Measurements from ENCODE around the gene WIPI1.

WIPI1 gene

DNA sequence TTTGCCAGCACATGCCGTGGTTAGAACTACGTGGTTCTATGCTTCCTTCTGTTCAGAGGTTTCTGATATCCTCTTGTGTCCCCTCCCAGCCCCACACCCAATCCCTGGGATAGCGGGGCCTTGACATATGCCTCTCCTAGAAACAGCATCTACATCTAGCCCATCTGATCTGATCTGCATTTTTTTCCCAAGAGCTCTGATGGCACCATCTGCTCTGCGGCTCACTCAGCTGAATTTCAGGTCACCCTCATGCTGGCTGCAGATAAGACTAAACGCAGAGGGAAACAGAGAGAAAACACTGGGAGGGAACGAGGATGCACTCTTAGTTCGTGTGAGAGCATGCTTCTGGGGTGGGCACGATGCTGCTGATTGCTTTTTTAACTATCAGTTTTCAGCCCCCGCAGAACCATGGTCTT is 10.7 kb downstream of the WIPI1 start:
- no peak for DNase-seq
- in situ Hi-C loops (cut with MboI; ENCODE audit: low pct_unique_long_range_greater_than_20kb, low sequenced_read_pairs) = loop anchor here (25.0 kb wide), 2 partner anchors 184 to 284 kb away; no protein-coding TSS in a partner anchor

GRCh38 chr17:68445671-68446070 is 11.6 kb downstream of the WIPI1 start:
- DNase-seq = no peak
- in situ Hi-C loops (cut with MboI; ENCODE audit: low pct_unique_long_range_greater_than_20kb, low sequenced_read_pairs) = loop anchor here (25.0 kb wide), 2 partner anchors 183 to 283 kb away; no protein-coding TSS in a partner anchor

DNA sequence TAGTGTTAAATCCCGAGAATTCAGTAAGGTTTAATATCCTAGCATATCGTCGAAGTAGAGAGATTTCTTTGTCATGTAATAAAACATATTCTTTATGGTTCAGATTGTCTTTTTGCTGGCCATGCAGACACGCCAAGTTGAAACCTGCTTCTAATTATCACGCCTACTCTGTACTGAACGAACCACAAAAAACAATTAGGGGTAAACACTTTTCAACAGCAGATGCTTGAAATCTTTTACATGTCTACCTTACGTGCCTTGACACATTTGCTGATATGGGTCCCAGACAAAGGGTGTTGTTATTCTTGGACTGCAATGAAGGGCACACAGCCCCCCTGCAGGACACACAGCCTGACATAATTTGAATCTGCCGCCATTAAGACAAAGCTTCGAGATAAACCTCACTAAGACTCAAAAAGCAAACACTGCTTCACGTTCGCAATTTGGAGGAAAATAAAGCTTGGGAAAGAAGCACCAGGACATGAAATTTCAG is 13.3 kb downstream of the WIPI1 start:
- in situ Hi-C loops (cut with MboI; ENCODE audit: low pct_unique_long_range_greater_than_20kb, low sequenced_read_pairs) = loop anchor here (25.0 kb wide), 2 partner anchors 182 to 282 kb away; no protein-coding TSS in a partner anchor
- no peak for DNase-seq

DNA sequence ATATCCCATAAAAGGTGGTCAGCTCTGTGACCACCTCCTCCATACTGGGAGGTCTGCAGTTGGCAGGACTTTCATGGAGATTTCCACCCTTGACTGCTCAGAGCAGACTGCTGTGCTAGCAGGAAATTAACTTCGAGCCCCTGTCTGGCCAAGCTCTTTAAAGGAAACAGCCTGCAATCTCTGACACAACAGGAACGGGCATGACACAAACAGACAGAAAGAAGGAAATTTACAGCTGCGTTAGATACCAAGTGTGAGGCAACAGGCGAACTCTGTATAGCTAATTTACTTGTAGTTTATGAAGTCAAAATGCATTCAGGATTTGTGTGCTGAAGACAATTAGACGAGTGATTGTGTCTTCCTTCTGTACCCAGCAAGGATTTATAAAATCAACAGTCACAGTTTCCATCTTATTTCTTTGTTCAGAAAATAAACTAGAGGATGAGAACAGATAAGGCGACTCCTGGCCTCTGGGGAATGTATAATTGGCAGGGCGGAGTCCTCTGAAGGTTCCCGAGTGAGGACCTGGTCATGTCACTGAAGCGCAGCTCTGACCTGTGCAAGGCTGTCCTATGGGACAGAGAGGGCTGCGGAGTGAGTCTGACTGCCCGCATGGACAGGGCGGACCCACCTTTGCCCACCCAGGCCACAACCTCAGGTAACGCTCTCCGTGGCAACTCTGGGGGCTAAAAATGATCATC is 16.1 kb downstream of the WIPI1 start:
- in situ Hi-C loops (cut with MboI; ENCODE audit: low pct_unique_long_range_greater_than_20kb, low sequenced_read_pairs) = loop anchor here (25.0 kb wide), 2 partner anchors 179 to 279 kb away; no protein-coding TSS in a partner anchor
- DNase-seq = peak; percentile 61

GRCh38 chr17:68440526-68440925 is 16.8 kb downstream of the WIPI1 start:
- in situ Hi-C loops (cut with MboI; ENCODE audit: low pct_unique_long_range_greater_than_20kb, low sequenced_read_pairs) = loop anchor here (25.0 kb wide), 2 partner anchors 178 to 278 kb away; no protein-coding TSS in a partner anchor
- DNase-seq = no peak

DNA sequence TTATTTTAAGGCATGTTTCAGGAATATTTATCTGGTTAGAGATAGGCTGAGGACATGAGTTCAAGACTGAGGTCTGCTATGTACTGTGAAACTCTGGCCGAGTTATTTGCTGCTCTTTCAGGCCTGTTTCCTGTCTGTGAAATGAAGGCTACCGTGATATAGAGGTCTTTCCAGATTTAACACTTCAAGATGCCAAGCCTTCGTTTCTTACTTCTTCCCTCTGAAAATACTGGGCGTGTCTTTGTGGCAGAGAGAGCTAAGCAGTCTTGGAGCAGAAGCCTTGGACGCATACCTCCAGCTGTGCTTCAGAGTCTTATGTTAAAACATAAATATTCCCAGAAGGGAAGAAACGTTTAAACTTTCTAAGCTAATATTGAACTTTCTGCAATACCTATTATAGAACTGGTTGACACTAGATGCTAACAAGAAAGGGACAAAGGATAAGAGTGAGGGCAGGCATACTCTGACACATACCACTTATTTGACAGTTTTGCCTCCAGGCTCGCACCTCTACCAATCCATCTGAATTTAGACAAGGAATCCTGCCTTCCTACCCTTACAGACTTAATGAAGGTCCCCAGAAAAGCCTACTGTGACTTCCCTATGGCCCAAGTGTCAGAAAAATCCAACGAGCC is 17.5 kb downstream of the WIPI1 start:
- in situ Hi-C loops (cut with MboI; ENCODE audit: low pct_unique_long_range_greater_than_20kb, low sequenced_read_pairs) = loop anchor here (25.0 kb wide), 2 partner anchors 177 to 277 kb away; no protein-coding TSS in a partner anchor

GRCh38 chr17:68437979-68438822 is 19.1 kb downstream of the WIPI1 start:
- peak; percentile 65 for DNase-seq
- in situ Hi-C loops (cut with MboI; ENCODE audit: low pct_unique_long_range_greater_than_20kb, low sequenced_read_pairs) = loop anchor here (25.0 kb wide), 2 partner anchors 176 to 276 kb away; no protein-coding TSS in a partner anchor

More for the DNA sequence above, 17.5 kb downstream of the WIPI1 start:
- no peak for DNase-seq

- peak; percentile 88 for DNase-seq
- in situ Hi-C loops (cut with MboI; ENCODE audit: low pct_unique_long_range_greater_than_20kb, low sequenced_read_pairs) = loop anchor here (25.0 kb wide), 2 partner anchors 174 to 274 kb away; no protein-coding TSS in a partner anchor
These were observed 21.1 kb downstream of the WIPI1 start for GRCh38 chr17:68435876-68436842.

GRCh38 chr17:68435361-68435760 is 21.9 kb downstream of the WIPI1 start:
- in situ Hi-C loops (cut with MboI; ENCODE audit: low pct_unique_long_range_greater_than_20kb, low sequenced_read_pairs) = loop anchor here (25.0 kb wide), 2 partner anchors 173 to 273 kb away; no protein-coding TSS in a partner anchor
- DNase-seq = no peak

DNA sequence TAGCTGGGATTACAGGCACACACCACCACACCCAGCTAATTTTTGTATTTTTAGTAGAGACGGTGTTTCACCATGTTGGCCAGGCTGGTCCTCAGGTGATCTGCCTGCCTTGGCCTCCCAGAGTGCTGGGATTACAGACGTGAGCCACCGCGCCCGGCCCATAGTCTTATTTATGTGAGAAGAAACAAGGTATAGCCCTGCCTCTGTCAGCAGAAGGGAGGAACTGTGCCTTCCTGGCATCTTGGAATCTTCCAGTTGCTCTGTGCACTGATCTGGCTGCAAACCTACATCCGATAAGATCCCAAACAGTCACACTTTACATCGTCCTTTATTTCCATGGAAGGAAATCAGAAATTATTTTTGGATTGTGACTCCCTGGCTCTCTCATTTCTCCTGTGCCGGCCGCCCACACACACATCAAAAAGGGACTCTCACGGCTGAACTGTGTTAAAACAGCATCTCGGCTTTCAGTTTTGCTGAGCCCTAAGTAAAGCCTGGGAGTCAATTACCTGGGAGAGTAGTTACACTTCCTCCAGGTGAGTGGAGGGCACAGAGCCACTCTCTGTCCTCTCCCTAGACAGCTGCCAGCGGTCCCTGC is 23.3 kb downstream of the WIPI1 start:
- DNase-seq = no peak
- in situ Hi-C loops (cut with MboI; ENCODE audit: low pct_unique_long_range_greater_than_20kb, low sequenced_read_pairs) = loop anchor here (25.0 kb wide), 2 partner anchors 172 to 272 kb away; no protein-coding TSS in a partner anchor

- in situ Hi-C loops (cut with MboI; ENCODE audit: low pct_unique_long_range_greater_than_20kb, low sequenced_read_pairs) = loop anchor here (25.0 kb wide), 2 partner anchors 171 to 271 kb away; no protein-coding TSS in a partner anchor
- DNase-seq = no peak
These were observed 24.1 kb downstream of the WIPI1 start for GRCh38 chr17:68433211-68433610.

DNA sequence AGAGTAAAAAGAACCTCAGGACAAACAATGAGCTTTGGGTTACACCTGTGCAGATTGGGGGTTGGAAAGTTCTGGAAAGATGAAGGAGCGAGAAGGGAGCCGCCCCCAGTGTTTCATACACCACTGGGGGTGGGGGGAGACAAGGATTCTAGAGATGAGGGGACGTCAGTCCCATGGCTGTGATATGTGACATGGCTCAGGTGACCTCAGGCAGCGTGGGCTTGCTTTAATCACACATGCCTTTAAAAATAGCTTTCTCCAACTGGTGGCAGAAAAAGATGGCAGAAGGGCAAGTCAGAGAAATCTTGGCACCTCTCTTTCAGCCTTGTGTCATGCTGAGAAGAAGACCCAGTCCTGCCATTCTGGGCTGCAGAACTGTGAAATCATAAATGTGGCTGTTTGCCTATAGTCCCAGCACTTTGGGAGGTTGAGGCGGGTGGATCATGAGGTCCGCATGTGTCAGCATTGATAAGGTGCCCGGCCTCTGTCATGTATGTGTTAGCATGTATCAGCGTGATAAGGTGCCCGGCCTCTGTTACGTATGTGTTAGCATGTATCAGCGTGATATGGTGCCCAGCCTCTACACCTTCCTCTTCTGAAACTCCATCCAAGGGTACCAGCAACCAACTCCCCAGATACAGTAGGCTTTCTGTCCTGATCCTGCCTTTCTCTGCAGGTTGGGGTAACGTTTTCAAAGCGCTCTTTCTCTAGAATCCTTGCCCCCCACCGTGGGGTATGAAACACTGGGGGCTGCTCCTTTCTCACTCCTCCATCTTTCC is 25.0 kb downstream of the WIPI1 start:
- in situ Hi-C loops (cut with MboI; ENCODE audit: low pct_unique_long_range_greater_than_20kb, low sequenced_read_pairs) = loop anchor here (25.0 kb wide), 2 partner anchors 170 to 270 kb away; no protein-coding TSS in a partner anchor
- DNase-seq = no peak

GRCh38 chr17:68431661-68432071 is 25.6 kb downstream of the WIPI1 start:
- in situ Hi-C loops (cut with MboI; ENCODE audit: low pct_unique_long_range_greater_than_20kb, low sequenced_read_pairs) = loop anchor here (25.0 kb wide), 2 partner anchors 169 to 269 kb away; no protein-coding TSS in a partner anchor

GRCh38 chr17:68431045-68431608 is 26.2 kb downstream of the WIPI1 start:
- in situ Hi-C loops (cut with MboI; ENCODE audit: low pct_unique_long_range_greater_than_20kb, low sequenced_read_pairs) = loop anchor here (25.0 kb wide), 2 partner anchors 169 to 269 kb away; no protein-coding TSS in a partner anchor
- DNase-seq = no peak

More at GRCh38 chr17:68431661-68432071, 25.6 kb downstream of the WIPI1 start:
- DNase-seq = peak; percentile 47

GRCh38 chr17:68429881-68430280 is 27.4 kb downstream of the WIPI1 start:
- in situ Hi-C loops (cut with MboI; ENCODE audit: low pct_unique_long_range_greater_than_20kb, low sequenced_read_pairs) = loop anchor here (25.0 kb wide), 2 partner anchors 168 to 268 kb away; no protein-coding TSS in a partner anchor
- DNase-seq = no peak

Measured in KBM-7 (cell line).